ENCODE measurements around the gene RPN2. TPM values are rescaled to one million over a fixed set of nuclear protein-coding genes. Genes with fewer than 3 reads are reported as not detected.

Gene RPN2
- 224 and 304 TPM in 2 replicates for total RNA-seq

GRCh38 chr20:37178839-37179682 lies at the start of gene RPN2, which contains the start of gene MROH8:
Gene RPN2, plus strand, starts transcription at chr20:37179330. Its CDS starts 27 bp downstream, at chr20:37179357.
Gene MROH8, minus strand, starts transcription at chr20:37179548.

DNA sequence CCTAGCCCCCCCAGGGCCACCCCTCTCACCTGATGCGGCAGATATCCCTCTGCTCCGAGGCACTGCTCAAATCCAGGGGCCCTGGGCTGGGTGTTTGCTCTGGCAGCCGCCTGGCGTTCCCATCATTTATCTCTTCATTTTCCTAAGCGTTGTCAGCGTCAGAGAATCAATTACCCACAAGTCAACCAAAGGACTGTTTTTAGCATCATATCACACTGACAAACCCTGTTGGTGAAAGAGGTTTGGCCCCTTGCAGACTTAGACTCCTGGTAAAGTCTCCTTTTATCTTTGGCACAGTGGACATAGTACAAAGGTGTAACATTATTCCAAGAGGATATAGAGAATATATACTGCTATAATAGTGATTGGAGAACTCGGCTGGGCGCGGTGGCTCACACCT lies 82.6 kb downstream of the RPN2 start, which contains the start of gene GHRH:
Gene GHRH, minus strand, starts transcription at position 101 of the 400 bp plus-strand sequence. CDS start 4,925 bp downstream, outside the sequence.

Other genes with a start within 250 kb of the RPN2 start
- gene SAMHD1, start 227.6 kb upstream of the RPN2 start, total RNA-seq, result 20.6 and 23.2 TPM in 2 replicates
- 12.9 and 29.5 TPM in 2 replicates for gene RBL1, start 83.3 kb upstream of the RPN2 start, total RNA-seq
- 1.1 and 1.4 TPM in 2 replicates for gene MROH8, start 218 bp downstream of the RPN2 start, total RNA-seq
- not detected in 2 replicates for gene GHRH, start 82.5 kb downstream of the RPN2 start, total RNA-seq
- 21.0 and 29.2 TPM in 2 replicates for gene MANBAL, start 110.3 kb downstream of the RPN2 start, total RNA-seq
- 17.7 and 23.2 TPM in 2 replicates for gene SRC, start 166.8 kb downstream of the RPN2 start, total RNA-seq

Data from uterine smooth muscle cell (primary cell).